Activated naive CD8-positive, alpha-beta T cell (primary cell): ENCODE results near the gene HOXA2.

Source experiments
- H3K27ac Mint-ChIP-seq: one replicate; pipeline ENCODE4 v1.8.0; 2021; ENCODE audit warnings: mixed read lengths
- H3K27me3 Mint-ChIP-seq: one replicate; pipeline ENCODE4 v1.8.0; 2021; ENCODE audit warnings: mixed read lengths
- H3K36me3 Mint-ChIP-seq: one replicate; pipeline ENCODE4 v1.8.0; 2021; ENCODE audit warnings: mixed read lengths
- H3K4me1 Mint-ChIP-seq: one replicate; pipeline ENCODE4 v1.8.0; 2021; ENCODE audit warnings: low read depth, mixed read lengths
- H3K4me3 Mint-ChIP-seq: one replicate; pipeline ENCODE4 v1.8.0; 2021; ENCODE audit warnings: mild to moderate bottlenecking, mixed read lengths
- H3K9me3 Mint-ChIP-seq: one replicate; pipeline ENCODE4 v1.8.0; 2021; ENCODE audit warnings: low read depth, mixed read lengths

The HOXA2 gene

DNA sequence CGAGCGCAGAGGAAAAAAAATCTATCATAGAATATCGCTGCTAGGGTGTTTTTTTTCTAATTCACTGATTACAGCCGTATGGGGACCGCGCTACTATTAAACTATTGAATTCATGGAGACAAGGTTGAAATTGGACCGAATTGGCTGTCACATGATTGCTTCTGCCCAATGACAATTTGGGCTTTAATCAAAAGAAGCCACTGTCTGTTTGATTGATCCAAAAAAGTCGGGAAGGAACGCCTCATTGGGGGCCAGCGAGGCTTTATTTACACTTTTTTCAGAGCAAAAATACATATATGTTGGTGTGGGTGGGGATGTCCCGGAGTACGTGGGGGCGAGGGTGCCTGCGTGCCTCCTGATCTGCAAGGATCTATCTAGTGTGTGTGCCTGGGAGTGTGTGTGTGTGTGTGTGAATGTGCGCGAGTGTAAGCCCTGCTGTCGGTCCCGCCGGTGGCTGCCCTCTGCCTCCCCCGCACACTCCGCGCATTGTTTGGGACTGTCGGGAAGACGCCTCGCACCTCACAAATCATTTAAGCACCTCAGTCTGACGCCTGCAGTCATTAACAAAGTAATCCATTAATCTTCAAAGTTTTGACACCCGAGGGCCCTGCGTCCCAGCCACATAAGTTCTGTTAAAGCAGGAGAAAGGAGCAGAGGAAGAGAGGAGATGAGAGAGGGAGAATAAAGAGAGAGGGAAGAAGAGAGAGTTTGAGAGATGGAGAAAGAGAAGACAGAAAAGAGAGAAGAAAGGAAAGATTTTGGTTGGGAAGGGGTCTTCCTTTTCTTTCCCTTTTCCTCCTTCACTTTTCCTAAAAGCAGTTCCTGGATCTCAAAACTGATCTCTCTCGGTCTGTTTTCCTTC is at the start of gene HOXA2:
Gene HOXA2 (minus strand): TSS at position 103 of the 862 bp plus-strand sequence. CDS start 183 bp downstream, outside the sequence.
- H3K27me3 Mint-ChIP-seq, result peaks cover 51% of the 10 kb centered on the region
- H3K36me3 Mint-ChIP-seq, result peaks cover 3% of the 10 kb centered on the region
- H3K4me3 Mint-ChIP-seq, result peak within 1 kb of the TSS; percentile 58
- no peaks in the 10 kb centered on the region for H3K9me3 Mint-ChIP-seq
- no peak within 1 kb of the TSS for H3K27ac Mint-ChIP-seq
- peaks cover 21% of the 10 kb centered on the region for H3K4me1 Mint-ChIP-seq

DNA sequence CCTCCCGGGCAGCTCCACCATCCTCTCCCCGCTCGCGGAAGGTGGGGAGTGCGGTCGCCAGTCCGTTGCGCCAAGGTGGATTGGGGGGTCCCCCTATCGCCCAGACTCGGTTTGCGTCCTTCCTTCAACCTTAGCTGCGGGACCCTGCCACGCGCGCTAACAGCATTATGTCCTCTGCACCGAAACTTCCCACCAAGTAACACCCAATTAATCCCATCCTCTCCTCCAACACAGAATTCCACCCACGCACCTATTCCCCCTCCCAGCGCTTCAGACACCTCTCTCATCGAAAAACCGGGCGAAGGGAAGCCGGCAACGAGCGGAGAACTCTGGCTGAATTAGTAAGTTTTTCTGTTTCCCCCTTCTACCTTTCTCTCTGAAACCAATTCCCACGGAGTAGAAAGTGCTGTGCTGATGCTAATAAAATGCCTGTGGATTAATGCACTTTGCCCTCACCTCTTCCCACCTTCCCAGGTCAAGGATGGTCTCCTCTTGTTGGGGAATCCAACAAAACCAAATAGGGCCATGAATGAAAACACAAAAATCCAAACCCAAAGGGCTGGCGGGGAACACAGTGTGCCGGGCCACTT is 49.0 kb upstream of the HOXA2 start:
- Mint-ChIP-seq H3K9me3 (no peaks in the 10 kb centered on the region), H3K4me1 (peaks cover 46% of the 10 kb centered on the region), H3K4me3 (peak overlapping the region; percentile 76), H3K36me3 (peaks cover 3% of the 10 kb centered on the region), H3K27ac (peak overlapping the region; percentile 2), H3K27me3 (peaks cover 65% of the 10 kb centered on the region)

DNA sequence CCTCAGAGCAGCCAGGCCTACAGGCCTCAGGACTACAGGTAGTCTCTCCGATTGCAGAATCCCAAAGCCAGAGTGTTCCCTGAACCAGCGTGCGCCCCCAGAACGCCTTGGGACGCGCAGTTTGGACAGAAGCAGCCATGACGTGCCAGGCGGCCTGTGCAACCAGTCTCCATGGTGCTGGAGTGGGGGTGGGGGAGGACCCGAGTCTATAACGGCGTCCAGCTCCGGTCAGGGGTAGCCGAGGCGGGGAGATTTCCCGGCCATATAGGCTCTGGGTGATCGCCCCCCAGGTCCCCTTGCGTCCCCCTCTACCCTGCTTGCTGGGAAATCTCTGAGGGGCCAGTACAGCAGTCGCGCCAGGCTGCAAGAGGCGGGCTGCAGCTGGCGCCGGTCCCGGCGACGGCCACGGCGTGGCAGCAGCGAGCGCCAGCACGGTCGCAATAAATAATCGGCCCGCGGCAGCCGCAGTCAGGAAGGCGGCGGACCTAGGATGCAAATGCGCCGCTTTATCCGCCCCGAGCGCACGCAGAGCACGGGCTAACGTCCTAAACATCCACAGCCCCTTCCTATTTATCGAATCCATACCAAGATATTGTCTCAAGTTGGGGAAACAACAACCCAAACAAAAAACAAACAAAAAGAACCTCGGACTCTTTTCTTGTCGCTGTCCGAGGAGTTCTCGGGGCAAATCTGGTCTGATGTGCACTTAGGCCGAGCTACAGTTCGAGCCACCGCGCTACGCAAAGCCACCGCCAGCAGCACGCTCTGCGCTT is 48.3 kb upstream of the HOXA2 start:
- H3K9me3 Mint-ChIP-seq, result no peaks in the 10 kb centered on the region
- H3K27me3 Mint-ChIP-seq, result peaks cover 70% of the 10 kb centered on the region
- peaks cover 44% of the 10 kb centered on the region for H3K4me1 Mint-ChIP-seq
- H3K27ac Mint-ChIP-seq, result no peak overlapping the region
- H3K36me3 Mint-ChIP-seq, result peaks cover 3% of the 10 kb centered on the region
- peak overlapping the region; percentile 76 for H3K4me3 Mint-ChIP-seq

DNA sequence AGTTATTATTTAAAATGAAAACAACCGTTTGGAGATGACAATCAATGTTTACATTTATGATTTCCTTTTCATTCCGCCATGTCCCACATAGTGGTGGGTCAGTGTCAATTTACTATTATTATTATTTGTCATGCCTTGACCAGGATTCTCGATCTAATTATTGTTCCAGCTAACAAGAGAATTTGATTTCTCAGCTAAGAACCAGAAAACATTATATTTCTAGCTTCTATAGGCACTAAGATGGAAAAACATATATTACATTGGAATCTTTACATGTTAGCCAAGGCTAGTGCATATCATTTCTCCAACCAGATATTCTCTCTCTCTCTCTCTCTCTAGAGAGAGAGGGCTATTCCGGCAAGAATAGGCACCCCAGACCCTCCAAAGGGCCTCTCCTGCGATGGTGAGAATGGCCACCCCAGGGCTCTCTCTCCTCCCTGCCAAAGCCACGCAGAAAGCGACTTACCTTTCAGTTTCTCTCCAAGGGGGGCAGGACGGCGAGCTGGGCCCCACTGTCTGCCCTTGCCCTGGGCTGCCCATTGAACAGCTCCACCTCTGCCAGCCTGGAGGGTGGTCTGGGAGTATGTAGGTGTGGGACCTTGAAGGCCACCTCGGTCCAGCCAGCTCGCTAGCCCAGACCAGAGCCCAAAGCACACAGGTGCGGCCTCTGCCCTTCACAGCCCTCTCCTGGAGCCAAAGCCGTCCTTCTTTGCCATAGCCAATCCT is 47.5 kb upstream of the HOXA2 start:
- Mint-ChIP-seq H3K27ac (no peak overlapping the region), H3K36me3 (peaks cover 3% of the 10 kb centered on the region), H3K9me3 (no peaks in the 10 kb centered on the region), H3K4me3 (peak overlapping the region; percentile 20), H3K4me1 (peaks cover 36% of the 10 kb centered on the region), H3K27me3 (peaks cover 64% of the 10 kb centered on the region)

DNA sequence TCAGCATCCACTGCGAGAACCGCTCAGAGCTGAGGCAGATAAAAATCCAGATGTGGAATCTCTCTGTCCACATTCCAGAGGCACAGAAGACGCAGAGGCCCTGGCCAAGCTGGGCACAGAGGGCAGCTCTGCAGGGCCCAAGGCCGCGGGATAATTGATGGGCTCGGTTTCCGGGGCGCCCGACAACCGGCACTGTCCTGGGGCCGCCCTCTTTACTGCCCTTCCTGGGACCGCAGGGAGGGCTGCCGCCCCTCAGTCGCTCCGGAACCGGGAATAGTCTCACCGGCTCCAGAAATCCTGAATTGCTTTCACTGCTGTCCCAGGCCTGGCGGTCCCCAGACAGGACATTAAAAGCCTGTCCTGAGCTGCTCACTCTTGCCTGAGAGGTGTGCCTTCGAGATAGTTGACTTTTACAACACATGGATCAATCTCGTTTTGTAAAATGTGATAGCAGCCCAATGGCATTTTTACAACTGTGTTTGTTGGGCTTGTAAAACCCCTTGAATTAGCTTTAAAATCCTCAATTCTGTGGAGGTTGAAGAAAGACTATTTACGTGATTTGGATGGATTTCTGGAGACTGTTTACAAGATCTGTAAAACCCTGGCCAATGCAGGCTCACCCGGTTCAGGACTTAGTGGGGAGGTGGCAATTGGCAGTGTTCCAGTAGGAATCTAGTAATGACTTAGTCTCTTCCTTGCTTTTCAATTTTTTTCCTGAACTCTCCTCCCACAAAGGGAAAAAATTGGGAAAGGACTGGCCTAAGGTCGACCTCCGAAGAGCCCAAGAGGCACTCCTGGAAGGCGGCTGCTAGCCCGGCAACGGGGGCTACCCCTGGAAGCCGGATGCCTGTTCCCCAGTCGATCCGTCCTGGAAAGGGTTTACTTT is 46.5 kb upstream of the HOXA2 start:
- no peak overlapping the region for H3K4me3 Mint-ChIP-seq
- peaks cover 57% of the 10 kb centered on the region for H3K27me3 Mint-ChIP-seq
- no peaks in the 10 kb centered on the region for H3K9me3 Mint-ChIP-seq
- H3K4me1 Mint-ChIP-seq, result peaks cover 27% of the 10 kb centered on the region
- H3K36me3 Mint-ChIP-seq, result no peaks in the 10 kb centered on the region
- H3K27ac Mint-ChIP-seq, result no peak overlapping the region

DNA sequence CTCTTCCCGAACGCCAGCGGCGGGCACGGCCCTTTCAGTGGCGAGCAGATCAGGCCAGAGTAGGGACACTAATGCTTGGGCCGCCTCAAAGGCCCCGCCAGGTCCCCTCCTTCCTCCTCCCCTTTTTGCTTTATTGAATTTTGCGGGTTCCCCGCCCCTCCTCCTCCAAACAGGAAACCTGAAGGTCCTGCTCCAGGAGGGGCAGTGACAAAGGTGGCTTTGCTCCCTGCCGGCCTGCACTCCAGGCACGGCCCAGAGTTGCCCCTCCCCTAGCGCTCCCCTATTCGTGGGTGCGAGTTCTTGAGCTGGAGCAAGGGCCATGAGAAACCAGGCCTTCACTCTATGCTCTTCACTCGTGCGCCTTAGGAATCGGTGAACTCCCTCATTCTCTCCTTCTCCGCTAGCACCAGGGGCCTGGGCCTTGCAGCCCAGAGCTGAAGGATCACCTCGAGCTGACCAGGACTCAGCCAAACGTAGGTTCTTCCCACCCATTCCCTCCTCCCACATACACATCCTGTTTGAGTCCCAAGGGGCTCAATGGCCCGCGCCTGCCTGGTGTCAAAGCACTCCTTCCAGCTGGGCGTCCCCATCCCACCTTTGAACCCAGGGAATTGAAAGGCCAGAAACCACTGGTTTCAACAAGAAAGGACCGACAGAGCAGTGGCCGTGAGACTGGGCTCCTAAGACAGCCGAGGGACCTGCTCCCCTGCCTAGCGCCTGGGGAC is 45.7 kb upstream of the HOXA2 start:
- H3K27ac Mint-ChIP-seq, result no peak overlapping the region
- peak overlapping the region; percentile 81 for H3K4me3 Mint-ChIP-seq
- H3K27me3 Mint-ChIP-seq, result peaks cover 49% of the 10 kb centered on the region
- H3K9me3 Mint-ChIP-seq, result no peaks in the 10 kb centered on the region
- H3K36me3 Mint-ChIP-seq, result no peaks in the 10 kb centered on the region
- peaks cover 23% of the 10 kb centered on the region for H3K4me1 Mint-ChIP-seq

DNA sequence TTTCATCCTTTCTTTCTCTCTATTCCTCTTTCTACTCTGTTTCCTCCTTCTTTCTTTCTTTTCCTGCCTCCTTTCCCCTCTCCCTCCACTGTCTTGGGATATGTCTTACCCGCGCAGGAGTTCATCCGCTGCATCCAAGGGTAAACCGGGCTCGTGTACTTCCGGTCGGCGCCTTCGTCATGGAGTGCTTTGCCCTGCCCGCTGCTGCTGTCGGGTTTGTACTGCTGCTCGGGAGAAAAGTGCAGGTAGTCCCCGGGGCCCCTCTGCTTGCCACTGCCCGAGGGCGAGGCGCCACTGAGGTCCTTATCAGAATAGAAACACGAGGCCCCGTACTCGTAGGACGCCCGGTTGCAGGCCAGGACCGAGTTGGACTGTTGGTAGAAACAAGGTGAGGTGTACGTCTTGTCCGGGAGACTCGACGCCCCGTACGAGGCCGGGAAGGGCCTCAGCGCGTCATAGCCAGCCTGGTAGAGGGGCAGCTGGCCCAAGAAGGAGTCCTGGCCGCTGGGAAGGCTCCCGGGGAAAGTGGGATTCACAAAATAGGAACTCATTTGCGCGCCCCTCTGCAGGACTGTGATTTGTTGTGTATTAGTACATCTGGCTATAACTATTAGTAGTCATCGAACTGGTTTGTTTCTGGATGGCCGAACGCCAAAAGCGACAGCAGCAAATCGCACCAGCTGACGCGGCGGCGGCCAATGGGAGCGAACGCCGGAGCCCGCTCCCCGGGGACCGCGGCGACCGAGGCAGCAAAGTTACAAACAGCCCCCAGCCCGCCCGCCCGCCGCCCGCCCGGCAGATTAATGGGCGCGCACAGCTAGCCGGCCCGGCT is 44.9 kb upstream of the HOXA2 start, which contains the start of gene HOXA6:
Gene HOXA6 (minus strand): TSS at position 576 of the 832 bp plus-strand sequence. CDS start 25 bp downstream, at position 551.
- peaks cover 23% of the 10 kb centered on the region for H3K4me1 Mint-ChIP-seq
- peak within 1 kb of the TSS; percentile 81 for H3K4me3 Mint-ChIP-seq
- H3K36me3 Mint-ChIP-seq, result no peaks in the 10 kb centered on the region
- no peaks in the 10 kb centered on the region for H3K9me3 Mint-ChIP-seq
- H3K27ac Mint-ChIP-seq, result no peak within 1 kb of the TSS
- peaks cover 50% of the 10 kb centered on the region for H3K27me3 Mint-ChIP-seq

DNA sequence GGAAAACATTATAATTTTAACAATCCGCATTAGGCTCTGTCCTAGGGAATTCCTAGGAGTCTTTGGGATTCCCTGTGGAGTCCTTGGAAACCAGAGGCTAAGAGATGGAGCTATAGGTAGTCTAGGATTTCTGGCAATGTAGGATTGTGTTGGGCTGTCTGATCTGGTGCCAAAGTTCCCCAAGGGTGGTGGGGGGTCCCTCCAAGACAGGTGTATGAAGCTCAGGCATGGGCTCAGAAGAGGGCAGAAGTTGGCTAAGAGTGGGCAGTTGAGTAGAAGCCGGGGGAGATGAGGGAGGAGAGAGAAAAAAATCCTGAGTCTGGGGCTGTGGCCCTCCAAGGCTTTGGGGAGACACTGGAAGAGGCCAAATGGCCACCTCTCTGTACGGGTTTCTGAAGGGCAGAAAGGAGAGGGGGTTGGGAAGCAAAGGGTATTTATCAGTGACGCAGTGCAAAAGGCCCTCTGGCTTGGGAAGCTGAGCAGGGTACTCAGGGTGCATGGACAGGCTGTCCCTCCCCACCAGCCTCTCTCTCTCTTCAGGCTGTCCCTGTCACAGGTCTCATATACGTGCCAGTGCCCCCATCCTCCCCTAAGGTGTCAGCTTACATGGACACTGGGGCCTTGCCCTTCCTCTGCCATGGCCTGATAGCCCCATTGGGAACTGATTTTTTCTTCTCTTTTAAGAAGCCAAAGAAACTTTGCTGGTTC is 44.2 kb upstream of the HOXA2 start:
- H3K4me3 Mint-ChIP-seq, result no peak overlapping the region
- H3K4me1 Mint-ChIP-seq, result peaks cover 17% of the 10 kb centered on the region
- H3K27me3 Mint-ChIP-seq, result peaks cover 47% of the 10 kb centered on the region
- H3K9me3 Mint-ChIP-seq, result no peaks in the 10 kb centered on the region
- no peaks in the 10 kb centered on the region for H3K36me3 Mint-ChIP-seq
- no peak overlapping the region for H3K27ac Mint-ChIP-seq

DNA sequence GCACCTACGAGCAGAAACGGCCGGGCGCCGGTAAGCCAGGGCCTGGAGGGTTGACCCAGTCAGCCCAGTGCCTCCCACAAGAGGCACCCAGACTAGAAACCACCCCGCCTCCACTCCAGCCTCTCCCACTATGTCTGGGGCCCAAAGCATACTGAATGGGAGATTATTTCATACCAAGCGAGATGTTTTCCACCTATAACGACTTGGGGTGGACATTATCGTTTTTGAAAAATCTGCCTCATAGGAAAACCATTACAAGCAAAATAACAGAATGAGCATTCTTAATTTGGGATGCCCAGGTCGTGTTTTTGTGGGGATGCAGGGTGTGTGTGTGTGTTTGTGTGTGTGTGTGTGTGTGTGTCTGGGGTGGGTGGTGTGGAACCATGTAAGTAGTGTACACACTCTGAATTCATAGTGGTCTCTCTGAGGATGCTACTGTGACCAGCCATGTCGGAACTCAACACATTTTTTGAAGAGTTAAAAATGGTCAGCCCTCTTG is 43.5 kb upstream of the HOXA2 start:
- Mint-ChIP-seq H3K9me3 (no peaks in the 10 kb centered on the region), H3K36me3 (no peaks in the 10 kb centered on the region), H3K4me1 (peaks cover 11% of the 10 kb centered on the region), H3K27ac (no peak overlapping the region), H3K4me3 (no peak overlapping the region), H3K27me3 (peaks cover 46% of the 10 kb centered on the region)

DNA sequence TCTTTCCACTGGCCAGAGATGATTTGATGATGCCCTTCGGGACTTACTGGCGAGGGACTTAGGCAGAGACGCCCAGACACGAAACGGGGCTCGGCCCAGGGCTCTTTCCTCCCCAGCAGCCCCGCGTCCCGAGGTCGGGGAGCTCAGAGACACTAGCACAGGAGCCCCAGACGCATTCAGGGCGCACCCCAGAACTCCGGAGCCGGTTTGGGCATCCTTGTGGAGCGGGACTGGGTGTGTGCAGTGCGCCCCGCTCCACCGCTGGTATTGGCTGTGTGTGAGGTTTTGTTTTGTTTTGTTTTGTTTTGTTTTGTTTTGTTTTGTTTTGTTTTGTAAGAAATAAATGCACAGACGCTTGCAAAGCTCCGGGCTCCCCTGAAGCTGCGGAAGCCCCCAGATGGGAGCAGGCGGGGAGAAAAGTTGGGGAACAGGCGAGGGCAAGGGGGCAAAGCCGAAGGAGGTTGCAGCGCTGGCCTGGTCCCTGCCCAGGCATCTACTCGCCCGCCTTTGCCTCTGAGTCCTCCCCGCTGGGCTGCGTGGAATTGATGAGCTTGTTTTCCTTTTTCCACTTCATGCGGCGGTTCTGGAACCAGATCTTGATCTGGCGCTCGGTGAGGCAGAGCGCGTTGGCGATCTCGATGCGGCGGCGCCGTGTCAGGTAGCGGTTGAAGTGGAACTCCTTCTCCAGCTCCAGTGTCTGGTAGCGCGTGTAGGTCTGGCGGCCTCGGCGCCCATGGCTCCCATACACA is 42.9 kb upstream of the HOXA2 start:
- no peaks in the 10 kb centered on the region for H3K36me3 Mint-ChIP-seq
- H3K4me1 Mint-ChIP-seq, result peaks cover 7% of the 10 kb centered on the region
- H3K27ac Mint-ChIP-seq, result no peak overlapping the region
- H3K4me3 Mint-ChIP-seq, result no peak overlapping the region
- no peaks in the 10 kb centered on the region for H3K9me3 Mint-ChIP-seq
- H3K27me3 Mint-ChIP-seq, result peaks cover 43% of the 10 kb centered on the region

DNA sequence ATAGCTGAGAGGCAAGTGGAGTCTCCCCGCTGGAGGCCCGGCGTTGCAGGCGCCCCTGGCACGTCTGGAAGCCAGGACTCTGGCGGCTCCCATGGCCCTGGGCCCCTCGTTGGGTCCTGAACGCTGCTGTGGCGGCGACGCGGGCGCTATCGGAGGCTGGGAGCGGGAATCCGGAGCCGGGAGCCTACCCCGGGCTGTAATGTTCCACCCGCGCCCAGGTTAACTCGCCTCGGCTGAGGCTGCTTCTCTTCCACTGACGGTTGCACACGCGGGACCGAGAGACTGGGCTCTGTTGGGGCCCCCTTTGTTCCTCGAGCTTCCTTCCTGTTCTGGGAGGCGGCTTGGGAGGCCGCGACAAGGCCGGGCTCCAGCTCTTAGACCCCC is 42.3 kb upstream of the HOXA2 start:
- Mint-ChIP-seq H3K36me3 (no peaks in the 10 kb centered on the region), H3K4me3 (no peak overlapping the region), H3K9me3 (no peaks in the 10 kb centered on the region), H3K4me1 (peaks cover 7% of the 10 kb centered on the region), H3K27me3 (peaks cover 39% of the 10 kb centered on the region), H3K27ac (no peak overlapping the region)
